PFSK-1 (cell line): ENCODE data around the gene INPP4A.

Experiments used
- FOXP2 ChIP-seq: optimal IDR thresholded peaks from 2 replicates; pipeline ENCODE3; 2011; ENCODE audit warnings: borderline replicate concordance, control low read depth, inconsistent platforms; ENCODE audit not compliant: insufficient read depth; ENCODE audit errors: extremely low read length, extremely low read depth
- POLR2AphosphoS5 ChIP-seq: IDR thresholded peaks from 2 replicates; pipeline ENCODE4 v1.6.1; 2012; ENCODE audit warnings: low read depth, mild to moderate bottlenecking, control low read depth, low read length, moderate library complexity
- REST ChIP-seq, 2 experiments: IDR thresholded peaks; 2 replicates each; pipeline versions ENCODE4 v1.6.1 to v1.8.0; 2011 to 2012; ENCODE audit warnings: low read depth in 2 of 2, low read length in 2 of 2, control low read depth in 1 of 2, inconsistent platforms in 1 of 2, mild to moderate bottlenecking in 1 of 2, moderate library complexity in 1 of 2; ENCODE audit not compliant: insufficient read depth in 1 of 2
- SIN3A ChIP-seq: IDR thresholded peaks from 2 replicates; pipeline ENCODE4 v1.6.1; 2012; ENCODE audit warnings: mild to moderate bottlenecking, low read length, moderate library complexity, borderline replicate concordance; ENCODE audit not compliant: insufficient read depth
- TAF1 ChIP-seq: IDR thresholded peaks from 2 replicates; pipeline ENCODE4 v1.6.1; 2012; ENCODE audit warnings: low read length, control low read depth, borderline replicate concordance; ENCODE audit not compliant: insufficient read depth

The INPP4A gene

GRCh38 chr2:98482362-98482761 is 37.7 kb downstream of the INPP4A start:
- TF ChIP-seq REST (IDR thresholded peaks at IDR 0.05; ENCODE audit: insufficient read depth in 1 of 2, low read depth in 2 of 2, low read length in 2 of 2), result no peak
- TF ChIP-seq SIN3A, result no peak
- no peak for TF ChIP-seq TAF1
- no peak for TF ChIP-seq FOXP2
- no peak for TF ChIP-seq POLR2AphosphoS5

GRCh38 chr2:98483257-98483861 is 38.7 kb downstream of the INPP4A start:
- TF ChIP-seq FOXP2, result no peak
- TF ChIP-seq TAF1, result no peak
- no peak for TF ChIP-seq SIN3A
- TF ChIP-seq REST (IDR thresholded peaks at IDR 0.05; ENCODE audit: insufficient read depth in 1 of 2, low read depth in 2 of 2, low read length in 2 of 2), result no peak
- TF ChIP-seq POLR2AphosphoS5, result no peak

- TF ChIP-seq REST (IDR thresholded peaks at IDR 0.05; ENCODE audit: insufficient read depth in 1 of 2, low read depth in 2 of 2, low read length in 2 of 2), result no peak
- TF ChIP-seq FOXP2, result no peak
- TF ChIP-seq TAF1, result no peak
- TF ChIP-seq POLR2AphosphoS5, result no peak
- TF ChIP-seq SIN3A, result no peak
Observed at GRCh38 chr2:98484121-98484557, 39.5 kb downstream of the INPP4A start.

DNA sequence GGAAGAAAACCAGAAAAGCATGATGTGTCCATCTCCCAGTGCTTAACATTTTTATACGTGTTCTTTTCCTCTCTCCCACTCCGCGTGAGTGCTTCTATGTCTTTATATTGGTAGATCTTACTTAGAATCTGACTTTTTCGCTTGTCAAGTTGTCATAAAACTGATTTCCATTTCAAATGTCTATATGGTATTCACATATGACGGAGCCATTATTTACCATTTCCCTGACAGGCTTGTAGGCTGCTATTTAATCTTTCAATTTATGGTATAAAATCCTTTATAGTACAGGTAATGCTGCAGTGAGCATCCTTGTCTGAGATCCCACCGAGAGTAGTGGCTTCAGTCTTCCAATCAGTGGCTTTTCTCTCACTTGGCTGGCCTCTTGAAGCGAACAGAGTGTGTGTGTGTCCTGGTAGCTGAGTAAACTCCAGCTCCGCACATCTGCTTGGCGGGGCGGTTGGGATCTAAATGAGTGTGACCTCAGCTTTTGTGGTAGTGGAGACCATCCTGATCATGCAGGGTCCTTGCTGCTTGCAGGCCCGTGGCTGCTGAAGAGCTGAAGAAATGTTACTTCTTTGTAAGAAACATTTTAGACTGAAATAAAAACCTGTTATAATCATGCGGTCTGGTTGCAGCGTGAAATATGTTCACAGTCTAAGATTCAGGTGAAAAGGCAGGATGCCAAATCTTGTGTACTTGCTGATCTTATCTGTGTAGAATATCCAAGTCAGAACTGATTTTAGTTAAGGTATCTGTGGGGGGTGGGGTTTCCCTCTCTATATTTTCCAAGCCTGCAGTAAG is 40.2 kb downstream of the INPP4A start:
- no peak for TF ChIP-seq SIN3A
- no peak for TF ChIP-seq REST (IDR thresholded peaks at IDR 0.05; ENCODE audit: insufficient read depth in 1 of 2, low read depth in 2 of 2, low read length in 2 of 2)
- TF ChIP-seq TAF1, result no peak
- no peak for TF ChIP-seq FOXP2
- TF ChIP-seq POLR2AphosphoS5, result no peak

DNA sequence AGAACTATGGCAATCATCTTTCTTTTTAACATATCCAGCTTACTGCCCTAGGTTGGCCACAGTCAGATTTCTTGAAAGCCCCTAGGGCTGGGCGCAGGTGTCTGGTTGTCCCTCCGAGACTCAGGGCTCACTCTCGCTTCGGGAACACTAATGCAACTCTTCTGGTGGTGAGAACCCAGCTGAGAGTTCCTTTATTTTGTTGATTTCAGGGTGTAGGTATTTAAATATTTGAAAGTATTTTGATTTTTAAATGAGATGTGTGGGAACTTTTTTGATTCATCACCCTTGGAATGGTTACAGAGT is 40.7 kb downstream of the INPP4A start:
- TF ChIP-seq TAF1 (no peak), REST (IDR thresholded peaks at IDR 0.05; ENCODE audit: insufficient read depth in 1 of 2, low read depth in 2 of 2, low read length in 2 of 2) (no peak), FOXP2 (no peak), SIN3A (no peak), POLR2AphosphoS5 (no peak)
